Gastroesophageal sphincter (tissue), 3 donors: ENCODE results near the gene CASP4.

Source experiments
- POLR2A ChIP-seq, 2 donors: fragments of 450-650 bp; IDR thresholded peaks; one replicate each; pipeline ENCODE4 v1.6.1; 2017; ENCODE audit warnings: antibody characterized with exemption in 2 of 2, mild to moderate bottlenecking in 2 of 2, moderate library complexity in 1 of 2
- TF ChIP-seq, protein P1 (sequence below), 4 experiments: fragments of 200-600 bp in 2 of 4; fragments of 450-650 bp in 2 of 4; sonication (generic) in 1 of 4; IDR thresholded peaks; one replicate each; pipeline ENCODE4 v1.5.1; 2017 to 2019; ENCODE audit warnings: antibody characterized with exemption in 4 of 4, mild to moderate bottlenecking in 2 of 4, moderate library complexity in 2 of 4

DNA sequence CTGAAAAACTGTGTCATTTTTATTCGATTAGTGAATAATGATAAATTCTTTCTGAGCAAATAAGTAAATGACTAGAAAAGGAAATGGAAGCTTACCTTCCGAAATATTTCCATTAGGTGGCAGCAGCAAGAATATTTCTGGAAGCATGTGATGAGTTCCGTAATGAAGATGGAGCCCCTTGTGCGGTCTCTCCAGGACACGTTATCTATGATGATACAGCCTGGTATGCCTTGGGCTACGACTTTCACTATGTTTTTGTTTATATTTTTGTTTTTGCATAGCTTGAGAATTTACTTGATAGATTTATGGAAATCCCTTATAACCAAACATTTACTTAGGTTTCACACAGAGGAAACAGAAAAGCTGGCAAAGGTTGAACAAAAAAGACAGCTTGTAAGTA, 28.9 kb upstream of the CASP4 start:
- TF ChIP-seq, protein P1, sequence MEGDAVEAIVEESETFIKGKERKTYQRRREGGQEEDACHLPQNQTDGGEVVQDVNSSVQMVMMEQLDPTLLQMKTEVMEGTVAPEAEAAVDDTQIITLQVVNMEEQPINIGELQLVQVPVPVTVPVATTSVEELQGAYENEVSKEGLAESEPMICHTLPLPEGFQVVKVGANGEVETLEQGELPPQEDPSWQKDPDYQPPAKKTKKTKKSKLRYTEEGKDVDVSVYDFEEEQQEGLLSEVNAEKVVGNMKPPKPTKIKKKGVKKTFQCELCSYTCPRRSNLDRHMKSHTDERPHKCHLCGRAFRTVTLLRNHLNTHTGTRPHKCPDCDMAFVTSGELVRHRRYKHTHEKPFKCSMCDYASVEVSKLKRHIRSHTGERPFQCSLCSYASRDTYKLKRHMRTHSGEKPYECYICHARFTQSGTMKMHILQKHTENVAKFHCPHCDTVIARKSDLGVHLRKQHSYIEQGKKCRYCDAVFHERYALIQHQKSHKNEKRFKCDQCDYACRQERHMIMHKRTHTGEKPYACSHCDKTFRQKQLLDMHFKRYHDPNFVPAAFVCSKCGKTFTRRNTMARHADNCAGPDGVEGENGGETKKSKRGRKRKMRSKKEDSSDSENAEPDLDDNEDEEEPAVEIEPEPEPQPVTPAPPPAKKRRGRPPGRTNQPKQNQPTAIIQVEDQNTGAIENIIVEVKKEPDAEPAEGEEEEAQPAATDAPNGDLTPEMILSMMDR (IDR thresholded peaks at IDR 0.05): no peak
- no peak for TF ChIP-seq POLR2A (IDR thresholded peaks at IDR 0.05)
